ENCODE results near the gene FAM210B.

Gene FAM210B

DNA sequence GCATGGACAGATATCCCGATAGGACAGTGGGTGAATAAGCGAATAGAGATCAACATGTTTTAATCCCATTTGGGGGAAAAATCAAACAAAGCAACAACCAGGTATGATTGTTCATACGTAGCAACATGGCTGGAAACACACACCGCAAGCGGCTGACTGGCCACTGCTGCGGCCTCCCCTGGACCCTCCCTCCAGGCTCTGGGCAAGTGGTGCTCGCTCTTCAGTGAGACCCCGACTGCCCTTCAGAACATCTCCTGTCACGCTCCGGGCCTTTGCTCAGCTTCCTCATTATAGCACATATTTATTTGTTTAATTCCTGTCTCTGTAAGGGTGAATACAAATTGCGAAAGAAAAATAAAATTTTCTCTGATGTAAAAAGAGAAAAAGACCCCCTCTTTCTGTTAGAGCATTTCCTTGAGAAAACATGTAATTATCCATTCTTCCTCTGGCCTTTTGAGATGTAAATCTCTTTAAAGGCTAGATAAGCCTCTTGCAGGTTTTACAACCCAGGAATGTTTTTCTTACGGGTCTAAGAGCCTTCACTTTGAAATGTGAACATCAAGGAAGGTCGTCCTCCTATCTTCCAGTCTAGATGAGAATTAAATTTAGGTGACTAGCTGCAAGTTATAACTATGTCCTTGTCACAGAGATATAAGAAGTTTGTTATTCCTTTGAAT, 11.0 kb upstream of the FAM210B start:
- Histone ChIP-seq H2AK5ac (ENCODE audit: low read length, severe bottlenecking) (no peak overlapping the region), H3K9ac (ENCODE audit: low read length) (no peak overlapping the region), H4K8ac (ENCODE audit: low read length) (no peak overlapping the region), H2AFZ (ENCODE audit: low read depth, low read length) (no peak overlapping the region), H3K18ac (ENCODE audit: low read depth in 1 of 2, low read length in 2 of 2) (no peak overlapping the region), H3K79me1 (replicated peaks; ENCODE audit: low read length, poor library complexity, severe bottlenecking) (no peaks in the 10 kb centered on the region), H3K4ac (ENCODE audit: low read depth in 1 of 2, low read length in 2 of 2) (no peak overlapping the region), H3K4me2 (ENCODE audit: low read length, poor library complexity, severe bottlenecking) (no peak overlapping the region), H3K27me3 (ENCODE audit: control insufficient read depth in 1 of 2, insufficient read depth in 1 of 2, low read length in 2 of 2) (peaks cover 25 to 52% of the 10 kb centered on the region in 2 experiments), H3K9me3 (ENCODE audit: control insufficient read depth, low read length) (no peaks in the 10 kb centered on the region), H2BK15ac (ENCODE audit: low read depth, poor library complexity, severe bottlenecking) (no peak overlapping the region), H3K4me3 (ENCODE audit: insufficient read depth in 1 of 2, low read depth in 1 of 2, low read length in 2 of 2) (no peak overlapping the region), H3K36me3 (ENCODE audit: control insufficient read depth in 1 of 2, insufficient read depth in 2 of 2, low read depth in 1 of 2, low read length in 2 of 2) (peaks cover 0 to 2% of the 10 kb centered on the region in 2 experiments), H2BK12ac (ENCODE audit: low read length in 2 of 2) (no peak overlapping the region), H3K14ac (ENCODE audit: low read length in 2 of 2) (no peak overlapping the region), H4K91ac (ENCODE audit: low read length) (no peak overlapping the region), H3K4me1 (ENCODE audit: control insufficient read depth, insufficient read depth, low read depth, low read length) (peaks cover 4% of the 10 kb centered on the region), H3K27ac (ENCODE audit: low read length, poor library complexity, severe bottlenecking) (no peak overlapping the region), H2BK5ac (ENCODE audit: low read depth, low read length, poor library complexity, severe bottlenecking) (no peak overlapping the region), H3K23ac (ENCODE audit: low read length in 2 of 2) (no peak overlapping the region), H2BK120ac (ENCODE audit: low read depth, low read length) (no peak overlapping the region)
- DNase-seq, result no peak
- 72% methylated on average over 6 of the region's 13 CpGs for WGBS

DNA sequence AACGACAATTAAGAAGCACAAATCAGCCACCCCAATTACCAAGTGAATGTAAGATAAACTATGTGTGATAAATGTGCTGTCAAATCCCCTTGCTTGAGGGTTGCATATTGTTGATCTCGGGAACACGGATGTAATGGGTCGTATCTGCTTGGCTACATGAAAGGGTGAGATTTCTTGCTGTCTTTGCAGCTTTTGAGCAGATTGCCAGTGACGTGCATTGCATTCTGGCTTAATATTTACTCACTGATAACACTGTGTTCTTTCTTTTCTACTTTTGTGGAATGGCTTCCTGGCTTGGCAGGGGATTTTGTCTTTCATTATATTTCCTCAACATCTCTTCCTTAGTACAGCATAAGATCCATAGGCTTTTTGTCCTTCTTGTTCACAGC, 10.5 kb upstream of the FAM210B start:
- Histone ChIP-seq H3K4me3 (ENCODE audit: insufficient read depth in 1 of 2, low read depth in 1 of 2, low read length in 2 of 2) (no peak overlapping the region), H2AFZ (ENCODE audit: low read depth, low read length) (no peak overlapping the region), H3K4me2 (ENCODE audit: low read length, poor library complexity, severe bottlenecking) (no peak overlapping the region), H3K9me3 (ENCODE audit: control insufficient read depth, low read length) (no peaks in the 10 kb centered on the region), H3K27me3 (ENCODE audit: control insufficient read depth in 1 of 2, insufficient read depth in 1 of 2, low read length in 2 of 2) (peaks cover 20 to 47% of the 10 kb centered on the region in 2 experiments), H3K14ac (ENCODE audit: low read length in 2 of 2) (no peak overlapping the region), H3K36me3 (ENCODE audit: control insufficient read depth in 1 of 2, insufficient read depth in 2 of 2, low read depth in 1 of 2, low read length in 2 of 2) (peaks cover 0 to 2% of the 10 kb centered on the region in 2 experiments), H3K18ac (ENCODE audit: low read depth in 1 of 2, low read length in 2 of 2) (no peak overlapping the region), H3K27ac (ENCODE audit: low read length, poor library complexity, severe bottlenecking) (no peak overlapping the region), H2AK5ac (ENCODE audit: low read length, severe bottlenecking) (no peak overlapping the region), H2BK12ac (ENCODE audit: low read length in 2 of 2) (no peak overlapping the region), H2BK120ac (ENCODE audit: low read depth, low read length) (no peak overlapping the region), H3K4me1 (ENCODE audit: control insufficient read depth, insufficient read depth, low read depth, low read length) (peaks cover 5% of the 10 kb centered on the region), H4K8ac (ENCODE audit: low read length) (no peak overlapping the region), H3K4ac (ENCODE audit: low read depth in 1 of 2, low read length in 2 of 2) (no peak overlapping the region), H3K23ac (ENCODE audit: low read length in 2 of 2) (no peak overlapping the region), H3K9ac (ENCODE audit: low read length) (no peak overlapping the region), H2BK5ac (ENCODE audit: low read depth, low read length, poor library complexity, severe bottlenecking) (no peak overlapping the region), H2BK15ac (ENCODE audit: low read depth, poor library complexity, severe bottlenecking) (no peak overlapping the region), H4K91ac (ENCODE audit: low read length) (no peak overlapping the region), H3K79me1 (replicated peaks; ENCODE audit: low read length, poor library complexity, severe bottlenecking) (no peaks in the 10 kb centered on the region)
- 29% methylated on average over 4 of the region's 5 CpGs for WGBS
- no peak for DNase-seq

DNA sequence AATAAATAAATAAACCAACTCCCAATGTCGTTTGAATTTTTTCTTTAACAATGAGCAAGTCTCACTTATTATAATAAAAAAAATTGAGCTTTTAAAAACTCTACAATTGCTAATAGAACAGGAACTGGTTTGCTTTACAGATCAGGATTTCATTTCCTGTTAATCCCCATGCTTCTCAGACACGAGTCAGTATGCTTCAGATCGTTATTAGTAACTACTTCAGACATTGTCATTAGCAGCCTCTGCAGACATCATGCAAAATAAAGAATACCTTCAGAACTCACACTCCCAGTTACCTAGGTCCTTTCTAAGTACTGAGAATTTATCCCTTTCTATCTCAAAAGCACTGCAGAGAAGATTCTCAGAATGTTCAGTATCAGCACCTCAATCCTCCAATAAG, 10.0 kb upstream of the FAM210B start:
- no peak overlapping the region for H3K4ac ChIP-seq (ENCODE audit: low read depth in 1 of 2, low read length in 2 of 2)
- H3K23ac ChIP-seq (ENCODE audit: low read length in 2 of 2), result no peak overlapping the region
- H2AFZ ChIP-seq (ENCODE audit: low read depth, low read length), result no peak overlapping the region
- H2BK5ac ChIP-seq (ENCODE audit: low read depth, low read length, poor library complexity, severe bottlenecking), result no peak overlapping the region
- H4K91ac ChIP-seq (ENCODE audit: low read length), result no peak overlapping the region
- H3K4me1 ChIP-seq (ENCODE audit: control insufficient read depth, insufficient read depth, low read depth, low read length), result peaks cover 5% of the 10 kb centered on the region
- H2BK12ac ChIP-seq (ENCODE audit: low read length in 2 of 2), result no peak overlapping the region
- no peaks in the 10 kb centered on the region for H3K79me1 ChIP-seq (replicated peaks; ENCODE audit: low read length, poor library complexity, severe bottlenecking)
- no peaks in the 10 kb centered on the region for H3K9me3 ChIP-seq (ENCODE audit: control insufficient read depth, low read length)
- H4K8ac ChIP-seq (ENCODE audit: low read length), result no peak overlapping the region
- H3K4me3 ChIP-seq (ENCODE audit: insufficient read depth in 1 of 2, low read depth in 1 of 2, low read length in 2 of 2), result no peak overlapping the region
- WGBS, result 12% methylated on average over 2 of the region's 3 CpGs
- H3K27me3 ChIP-seq (ENCODE audit: control insufficient read depth in 1 of 2, insufficient read depth in 1 of 2, low read length in 2 of 2), result peaks cover 15 to 47% of the 10 kb centered on the region in 2 experiments
- no peak overlapping the region for H3K4me2 ChIP-seq (ENCODE audit: low read length, poor library complexity, severe bottlenecking)
- no peak overlapping the region for H3K14ac ChIP-seq (ENCODE audit: low read length in 2 of 2)
- peaks cover 0 to 2% of the 10 kb centered on the region in 2 experiments for H3K36me3 ChIP-seq (ENCODE audit: control insufficient read depth in 1 of 2, insufficient read depth in 2 of 2, low read depth in 1 of 2, low read length in 2 of 2)
- DNase-seq, result no peak
- H2AK5ac ChIP-seq (ENCODE audit: low read length, severe bottlenecking), result no peak overlapping the region
- no peak overlapping the region for H3K18ac ChIP-seq (ENCODE audit: low read depth in 1 of 2, low read length in 2 of 2)
- H3K27ac ChIP-seq (ENCODE audit: low read length, poor library complexity, severe bottlenecking), result no peak overlapping the region
- no peak overlapping the region for H2BK120ac ChIP-seq (ENCODE audit: low read depth, low read length)
- no peak overlapping the region for H2BK15ac ChIP-seq (ENCODE audit: low read depth, poor library complexity, severe bottlenecking)
- no peak overlapping the region for H3K9ac ChIP-seq (ENCODE audit: low read length)

DNA sequence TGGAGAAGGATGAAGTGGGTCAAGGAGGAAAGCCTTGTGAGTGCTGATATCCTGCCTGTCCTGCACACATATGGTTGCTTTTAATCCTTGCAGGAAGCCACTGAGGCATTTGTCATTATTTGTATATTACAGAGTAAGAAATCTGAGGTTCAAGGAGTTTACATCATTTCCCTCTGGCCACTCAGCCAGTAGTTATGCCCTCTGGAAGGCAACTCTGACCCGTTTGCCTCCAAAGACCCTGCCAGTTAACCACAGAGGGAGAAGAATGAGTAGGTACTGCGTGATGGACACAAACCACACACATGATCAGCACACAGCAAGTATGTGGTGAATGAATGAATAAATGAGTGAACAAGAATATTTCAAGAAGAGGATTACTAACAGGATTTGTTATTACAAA, 7.9 kb upstream of the FAM210B start:
- no peak for DNase-seq

More for the DNA sequence above, 7.9 kb upstream of the FAM210B start:
- no peak overlapping the region for H3K14ac ChIP-seq (ENCODE audit: low read length in 2 of 2)
- H3K4ac ChIP-seq (ENCODE audit: low read depth in 1 of 2, low read length in 2 of 2), result no peak overlapping the region
- no peak overlapping the region for H2AK5ac ChIP-seq (ENCODE audit: low read length, severe bottlenecking)
- no peak overlapping the region for H3K27ac ChIP-seq (ENCODE audit: low read length, poor library complexity, severe bottlenecking)
- no peaks in the 10 kb centered on the region for H3K79me1 ChIP-seq (replicated peaks; ENCODE audit: low read length, poor library complexity, severe bottlenecking)
- no peak overlapping the region for H2BK120ac ChIP-seq (ENCODE audit: low read depth, low read length)
- no peak overlapping the region for H3K4me3 ChIP-seq (ENCODE audit: insufficient read depth in 1 of 2, low read depth in 1 of 2, low read length in 2 of 2)
- 17% methylated on average over 1 of the region's 2 CpGs for WGBS
- no peak overlapping the region for H3K23ac ChIP-seq (ENCODE audit: low read length in 2 of 2)
- H4K91ac ChIP-seq (ENCODE audit: low read length), result no peak overlapping the region
- H3K27me3 ChIP-seq (ENCODE audit: control insufficient read depth in 1 of 2, insufficient read depth in 1 of 2, low read length in 2 of 2), result peaks cover 0 to 29% of the 10 kb centered on the region in 2 experiments
- peaks cover 1% of the 10 kb centered on the region for H3K4me1 ChIP-seq (ENCODE audit: control insufficient read depth, insufficient read depth, low read depth, low read length)
- no peak overlapping the region for H2BK15ac ChIP-seq (ENCODE audit: low read depth, poor library complexity, severe bottlenecking)
- no peak overlapping the region for H2BK12ac ChIP-seq (ENCODE audit: low read length in 2 of 2)
- H3K4me2 ChIP-seq (ENCODE audit: low read length, poor library complexity, severe bottlenecking), result no peak overlapping the region
- H3K18ac ChIP-seq (ENCODE audit: low read depth in 1 of 2, low read length in 2 of 2), result no peak overlapping the region
- peak overlapping the region; percentile 48 for H4K8ac ChIP-seq (ENCODE audit: low read length)
- no peak overlapping the region for H3K9ac ChIP-seq (ENCODE audit: low read length)
- no peaks in the 10 kb centered on the region for H3K9me3 ChIP-seq (ENCODE audit: control insufficient read depth, low read length)
- no peaks in the 10 kb centered on the region for H3K36me3 ChIP-seq (ENCODE audit: control insufficient read depth in 1 of 2, insufficient read depth in 2 of 2, low read depth in 1 of 2, low read length in 2 of 2)
- H2AFZ ChIP-seq (ENCODE audit: low read depth, low read length), result no peak overlapping the region
- no peak overlapping the region for H2BK5ac ChIP-seq (ENCODE audit: low read depth, low read length, poor library complexity, severe bottlenecking)

Data from mesenchymal stem cell (in vitro differentiated cells and primary cell).